Caco-2 (cell line): ENCODE data around the gene NOL6. TPM values are rescaled to one million over a fixed set of nuclear protein-coding genes. Genes with fewer than 3 reads are reported as not detected.

Experiments
- BruUV-seq: library from RNA; stranded (reverse); fragments of 400-500 nt; replicated peaks from 2 replicates; lab custom pipeline; 2021; lab: Mats Ljungman, UMichigan
- CTCF ChIA-PET: fragments of 300-600 bp; sonication (Branson Sonifier 250); formaldehyde crosslinking; loops from one replicate; lab custom pipeline; 2022; ENCODE audit warnings: antibody characterized with exemption; lab: Charles Lee
- POLR2A ChIA-PET: fragments of 300-600 bp; sonication (Branson Sonifier 250); formaldehyde crosslinking; loops from one replicate; lab custom pipeline; 2022; ENCODE audit warnings: antibody characterized with exemption; lab: Charles Lee
- DNase-seq, 2 experiments: peaks; one replicate each; pipeline versions ENCODE4 v3.0.0 to v3.0.0-alpha.2; 2020 to 2022
- H3K27me3 ChIP-seq: replicated peaks from 2 replicates; pipeline ENCODE4 v1.6.0; 2011; ENCODE audit warnings: low read length; ENCODE audit not compliant: control insufficient read depth, insufficient read depth
- H3K36me3 ChIP-seq: 2 replicates; pipeline ENCODE4 v1.5.1; 2011; ENCODE audit warnings: low read length; ENCODE audit not compliant: control insufficient read depth, insufficient read depth
- H3K4me1 ChIP-seq: fragments of 250-450 bp; sonication (Bioruptor Pico); 2 replicates; pipeline ENCODE4 v1.5.1; 2020; ENCODE audit warnings: mild to moderate bottlenecking
- H3K4me3 ChIP-seq: 2 replicates; pipeline ENCODE4 v1.5.1; 2011; ENCODE audit warnings: low read depth, mild to moderate bottlenecking, control low read depth, low read length
- H3K9me3 ChIP-seq: fragments of 250-450 bp; sonication (Bioruptor Pico); 2 replicates; pipeline ENCODE4 v1.5.1; 2020; ENCODE audit warnings: mild to moderate bottlenecking, moderate library complexity
- H3K27ac Mint-ChIP-seq: one replicate; pipeline ENCODE4 v1.8.0; 2022; ENCODE audit warnings: mixed read lengths; ENCODE audit not compliant: unreplicated experiment
- H3K27me3 Mint-ChIP-seq: one replicate; pipeline ENCODE4 v1.8.0; 2022; ENCODE audit warnings: mixed read lengths; ENCODE audit not compliant: insufficient read depth, unreplicated experiment
- H3K36me3 Mint-ChIP-seq: one replicate; pipeline ENCODE4 v1.8.0; 2022; ENCODE audit warnings: mild to moderate bottlenecking, mixed read lengths; ENCODE audit not compliant: insufficient read depth, unreplicated experiment
- H3K4me1 Mint-ChIP-seq: one replicate; pipeline ENCODE4 v1.8.0; 2022; ENCODE audit warnings: low read depth, mixed read lengths; ENCODE audit not compliant: unreplicated experiment
- H3K4me3 Mint-ChIP-seq: one replicate; pipeline ENCODE4 v1.8.0; 2022; ENCODE audit warnings: mild to moderate bottlenecking, moderate library complexity, mixed read lengths; ENCODE audit not compliant: unreplicated experiment
- H3K9me3 Mint-ChIP-seq: one replicate; pipeline ENCODE4 v1.8.0; 2022; ENCODE audit warnings: mixed read lengths; ENCODE audit not compliant: unreplicated experiment
- CTCF ChIP-seq, 2 experiments: fragments of 200-600 bp in 1 of 2; IDR thresholded peaks; 1 replicate in 1 of 2; 2 replicates in 1 of 2; pipeline versions ENCODE4 v1.5.1 to v1.8.0; 2011 to 2022; ENCODE audit warnings: antibody characterized with exemption in 1 of 2, control low read depth in 1 of 2, inconsistent platforms in 1 of 2, low read depth in 1 of 2, low read length in 1 of 2, mild to moderate bottlenecking in 1 of 2, moderate library complexity in 1 of 2; ENCODE audit not compliant: insufficient read depth in 1 of 2, severe bottlenecking in 1 of 2, unreplicated experiment in 1 of 2
- intact Hi-C: fragments of 100-400 bp; cut with micrococcal nuclease; formaldehyde crosslinking; loops from one replicate; pipeline ENCODE4 v1.10.0; 2022; ENCODE audit not compliant: unreplicated experiment
- total RNA-seq: library from RNA; stranded (reverse); gene quantifications from 2 replicates; pipeline ENCODE4 v1.2.3, GENCODE V29; 2022

NOL6 gene
- total RNA-seq, 1 experiment from 2014 or later, result 47.2 TPM

GRCh38 chr9:33418090-33418489 lies 55.6 kb downstream of the NOL6 start:
- intact Hi-C loops, result no loop called here
- Mint-ChIP-seq H3K9me3 (no peaks in the 10 kb centered on the region), H3K4me3 (no peak overlapping the region), H3K27ac (no peak overlapping the region), H3K4me1 (peaks cover 51% of the 10 kb centered on the region), H3K36me3 (peaks cover 5% of the 10 kb centered on the region), H3K27me3 (no peaks in the 10 kb centered on the region)
- H3K4me1 ChIP-seq, result peaks cover 44% of the 10 kb centered on the region
- no peak for TF ChIP-seq CTCF (IDR thresholded peaks at IDR 0.05; ENCODE audit: insufficient read depth in 1 of 2, low read depth in 1 of 2, low read length in 1 of 2, severe bottlenecking in 1 of 2, unreplicated experiment in 1 of 2)
- H3K4me3 ChIP-seq, result no peak overlapping the region
- CTCF ChIA-PET, result no interaction called here
- H3K36me3 ChIP-seq, result no peaks in the 10 kb centered on the region; the same call in 1 of the 2 replicates
- POLR2A ChIA-PET, result no interaction called here
- peak in 1 of 2 experiments; percentile 54 for DNase-seq
- BruUV-seq, result no TSS peak
- H3K27me3 ChIP-seq, result no peaks in the 10 kb centered on the region
- no peaks in the 10 kb centered on the region for H3K9me3 ChIP-seq

- CTCF ChIA-PET, result interaction anchor here (1.9 to 3.7 kb wide), 5 partner anchors 13 to 50 kb away, joined by 20 to 32 read pairs (median 25); partner anchors contain the start of gene AQP3
- intact Hi-C loops, result no loop called here
- peak overlapping the region; percentile 89 for H3K27ac Mint-ChIP-seq
Measured at GRCh38 chr9:33416996-33417395, 56.7 kb downstream of the NOL6 start.

GRCh38 chr9:33415501-33416038 lies 58.2 kb downstream of the NOL6 start:
- Mint-ChIP-seq H3K27me3 (no peaks in the 10 kb centered on the region), H3K9me3 (no peaks in the 10 kb centered on the region), H3K36me3 (peaks cover 5% of the 10 kb centered on the region), H3K4me3 (peak overlapping the region; percentile 45), H3K27ac (peak overlapping the region; percentile 89), H3K4me1 (peaks cover 51% of the 10 kb centered on the region)
- Histone ChIP-seq H3K27me3 (no peaks in the 10 kb centered on the region), H3K9me3 (no peaks in the 10 kb centered on the region), H3K4me3 (no peak overlapping the region), H3K36me3 (no peaks in the 10 kb centered on the region; the same call in 1 of the 2 replicates), H3K4me1 (peaks cover 44% of the 10 kb centered on the region)
- BruUV-seq, result no TSS peak
- CTCF ChIA-PET, result interaction anchor here (0.5 to 3.7 kb wide), 18 partner anchors 11 to 1025 kb away, joined by 3 to 32 read pairs (median 4); partner anchors contain the start of genes ANKRD18B, AQP3 and NOL6
- TF ChIP-seq CTCF (IDR thresholded peaks at IDR 0.05; ENCODE audit: insufficient read depth in 1 of 2, low read depth in 1 of 2, low read length in 1 of 2, severe bottlenecking in 1 of 2, unreplicated experiment in 1 of 2), result peak; percentile 75 to 91
- peak; percentile 96 to 98 for DNase-seq
- POLR2A ChIA-PET, result interaction anchor here (0.6 to 1.3 kb wide), 4 partner anchors 11 to 248 kb away, joined by 3 to 9 read pairs (median 4); partner anchors contain the start of genes AQP3, B4GALT1 and NOL6
- intact Hi-C loops, result loop anchor here (1.0 to 2.0 kb wide), 6 partner anchors 12 to 186 kb away; no protein-coding TSS in a partner anchor

More at GRCh38 chr9:33416996-33417395, 56.7 kb downstream of the NOL6 start:
- BruUV-seq, result no TSS peak
- Histone ChIP-seq H3K36me3 (no peaks in the 10 kb centered on the region; the same call in 1 of the 2 replicates), H3K4me3 (no peak overlapping the region), H3K27me3 (no peaks in the 10 kb centered on the region), H3K4me1 (peaks cover 44% of the 10 kb centered on the region), H3K9me3 (no peaks in the 10 kb centered on the region)
- no peak for DNase-seq
- Mint-ChIP-seq H3K4me1 (peaks cover 51% of the 10 kb centered on the region), H3K4me3 (no peak overlapping the region), H3K9me3 (no peaks in the 10 kb centered on the region), H3K27me3 (no peaks in the 10 kb centered on the region), H3K36me3 (peaks cover 5% of the 10 kb centered on the region)
- no peak for TF ChIP-seq CTCF (IDR thresholded peaks at IDR 0.05; ENCODE audit: insufficient read depth in 1 of 2, low read depth in 1 of 2, low read length in 1 of 2, severe bottlenecking in 1 of 2, unreplicated experiment in 1 of 2)
- POLR2A ChIA-PET, result interaction anchor here (0.7 kb wide), 1 partner anchor 30 kb away, joined by 4 read pairs; the partner anchor contains the start of gene AQP3
